Measurements from ENCODE around the gene CAPN15. TPM values are rescaled to one million over a fixed set of nuclear protein-coding genes. Genes with fewer than 3 reads are reported as not detected.

Gene CAPN15
- total RNA-seq, 1 experiment from 2014 or later: 76.4 TPM

- H2BK120ac ChIP-seq (ENCODE audit: low read depth, low read length, poor library complexity, severe bottlenecking): no peak overlapping the region
- H3K79me1 ChIP-seq (ENCODE audit: insufficient read depth, low read depth, low read length, poor library complexity, severe bottlenecking): no peaks in the 10 kb centered on the region
- no peak overlapping the region for H3K4me2 ChIP-seq (ENCODE audit: insufficient read depth, insufficient read length, low read length)
- H3K9me3 Mint-ChIP-seq: no peaks in the 10 kb centered on the region
- no peaks in the 10 kb centered on the region for H3K4me1 ChIP-seq (ENCODE audit: insufficient read depth, low read length)
- DNase-seq: no peak
- H3K79me2 ChIP-seq (ENCODE audit: insufficient read depth, low read length): no peaks in the 10 kb centered on the region
- H2BK15ac ChIP-seq (ENCODE audit: low read depth, low read length): no peak overlapping the region
- H3K4me1 Mint-ChIP-seq: peaks cover 24 to 30% of the 10 kb centered on the region in 2 experiments
- no peak overlapping the region for H3K4ac ChIP-seq (ENCODE audit: low read depth, low read length)
- no peaks in the 10 kb centered on the region for H3K23me2 ChIP-seq (ENCODE audit: insufficient read length, low read depth, low read length, poor library complexity, severe bottlenecking)
- no peak overlapping the region for H3K56ac ChIP-seq (ENCODE audit: insufficient read length, low read depth, low read length)
- H3K27me3 Mint-ChIP-seq (ENCODE audit: low read depth): no peaks in the 10 kb centered on the region
- H4K91ac ChIP-seq (ENCODE audit: insufficient read length, low read depth, low read length): no peak overlapping the region
- H3K27ac ChIP-seq (ENCODE audit: insufficient read length, low read depth, low read length): no peak overlapping the region
- H3K4me3 Mint-ChIP-seq: peak overlapping the region in 1 of 2 experiments; percentile 55; a peak in 3 of 5 replicates
- no peak overlapping the region for H3K14ac ChIP-seq (ENCODE audit: insufficient read depth, low read length)
- no peak overlapping the region for H2BK12ac ChIP-seq (ENCODE audit: insufficient read length, low read depth, low read length)
- no peak overlapping the region for H2BK20ac ChIP-seq (ENCODE audit: low read depth, low read length, poor library complexity, severe bottlenecking)
- no CpG with 5 or more reads among the region's 14 CpGs for WGBS (ENCODE audit: extremely low coverage, insufficient read length, low lambda C conversion rate)
- H2BK5ac ChIP-seq (ENCODE audit: insufficient read length, low read length): no peak overlapping the region
- no peak overlapping the region for H3K18ac ChIP-seq (ENCODE audit: insufficient read length, low read depth, low read length)
- H2AK5ac ChIP-seq (ENCODE audit: insufficient read length, low read length): no peak overlapping the region
- H3K9ac ChIP-seq (ENCODE audit: extremely low read depth, insufficient read length, low read length): no peak overlapping the region
- no peak overlapping the region for H3T11ph ChIP-seq (ENCODE audit: low read length)
- no peak for TF ChIP-seq CTCF (conservative IDR thresholded peaks at IDR 0.05)
- H3K9me3 ChIP-seq (ENCODE audit: control insufficient read depth, low read depth, low read length): no peaks in the 10 kb centered on the region
- peak overlapping the region; percentile 92 to 100 (median 96) for H3K27ac Mint-ChIP-seq
- H2AFZ ChIP-seq (ENCODE audit: low read length): no peak overlapping the region
- no peaks in the 10 kb centered on the region for H4K20me1 ChIP-seq (ENCODE audit: control insufficient read depth, insufficient read depth, insufficient read length)
- H3K23ac ChIP-seq (ENCODE audit: insufficient read length, low read depth, low read length): no peak overlapping the region
- no peak overlapping the region for H4K5ac ChIP-seq (ENCODE audit: insufficient read length, low read depth, low read length)
- H3K36me3 Mint-ChIP-seq (ENCODE audit: insufficient read depth in 1 of 3, low read depth in 3 of 3): peaks cover 2 to 14% (median 6%) of the 10 kb centered on the region in 3 experiments; a peak in 6 of 7 replicates
- H3K27me3 ChIP-seq (ENCODE audit: insufficient read depth, low read length): no peaks in the 10 kb centered on the region
- H4K8ac ChIP-seq (replicated peaks; ENCODE audit: insufficient read length, low read depth, low read length): no peak overlapping the region
These were observed 44.0 kb upstream of the CAPN15 start for GRCh38 chr16:483341-484075.

All from H9 (cell line).